IMR-90 (cell line): ENCODE results near the gene NT5C. TPM values are rescaled to one million over a fixed set of nuclear protein-coding genes. Genes with fewer than 3 reads are reported as not detected.

Source experiments
- ATAC-seq: fragments of 200-7000 bp; cut with Tn5 transposase; 2 replicates; pipeline ENCODE4 v1.9.1; 2020; ENCODE audit warnings: low read depth, mild to moderate bottlenecking, moderate library complexity
- BruUV-seq: library from RNA; stranded (reverse); fragments of 400-500 nt; replicated peaks from 2 replicates; lab custom pipeline; 2021; lab: Mats Ljungman, UMichigan
- CTCF ChIA-PET: fragments of 300-600 bp; formaldehyde crosslinking; extraction: SDS; loops from one replicate; lab custom pipeline; 2021; ENCODE audit warnings: antibody characterized with exemption; lab: Yijun Ruan, JAX
- POLR2A ChIA-PET: fragments of 300-600 bp; sonication (Branson Sonifier 250); formaldehyde crosslinking; loops from one replicate; lab custom pipeline; 2022; ENCODE audit warnings: antibody characterized with exemption; ENCODE audit not compliant: unreplicated experiment; lab: Charles Lee
- DNase-seq: peaks from one replicate; pipeline ENCODE4 v3.0.0; 2013
- H2AFZ ChIP-seq: replicated peaks from 2 replicates; pipeline ENCODE3; 2013; ENCODE audit warnings: low read length, mild to moderate bottlenecking; ENCODE audit not compliant: poor library complexity
- H2AK5ac ChIP-seq: 2 replicates; pipeline ENCODE4 v1.6.1; 2013; ENCODE audit warnings: low read depth, low read length, inconsistent platforms
- H2AK9ac ChIP-seq: replicated peaks from 2 replicates; pipeline ENCODE3; 2013; ENCODE audit warnings: mild to moderate bottlenecking, low read depth, low read length, moderate library complexity; ENCODE audit not compliant: poor library complexity
- H2BK120ac ChIP-seq: 2 replicates; pipeline ENCODE4 v1.6.1; 2013; ENCODE audit warnings: low read depth, low read length, inconsistent platforms
- H2BK15ac ChIP-seq: 3 replicates; pipeline ENCODE4 v1.6.1; 2013; ENCODE audit warnings: low read depth, low read length, inconsistent platforms
- H2BK20ac ChIP-seq: 2 replicates; pipeline ENCODE4 v1.6.1; 2013; ENCODE audit warnings: low read depth, mild to moderate bottlenecking, inconsistent platforms, low read length, moderate library complexity
- H2BK5ac ChIP-seq: 2 replicates; pipeline ENCODE4 v1.6.1; 2013; ENCODE audit warnings: mild to moderate bottlenecking, low read depth, low read length, inconsistent platforms; ENCODE audit not compliant: poor library complexity, severe bottlenecking
- H3K14ac ChIP-seq: replicated peaks from 2 replicates; pipeline ENCODE4 v1.6.1; 2013; ENCODE audit warnings: low read depth, low read length, inconsistent platforms
- H3K18ac ChIP-seq: 2 replicates; pipeline ENCODE4 v1.6.1; 2013; ENCODE audit warnings: low read depth, low read length, control low read depth
- H3K23ac ChIP-seq: 2 replicates; pipeline ENCODE4 v1.6.1; 2013; ENCODE audit warnings: low read depth, low read length, inconsistent platforms
- H3K27ac ChIP-seq: 2 replicates; pipeline ENCODE4 v1.5.1; 2013; ENCODE audit warnings: mild to moderate bottlenecking, control low read depth, low read length; ENCODE audit not compliant: insufficient read depth
- H3K27me3 ChIP-seq: 2 replicates; pipeline ENCODE4 v1.6.1; 2013; ENCODE audit warnings: low read length; ENCODE audit not compliant: control insufficient read depth, insufficient read depth
- H3K36me3 ChIP-seq: 2 replicates; pipeline ENCODE4 v1.6.1; 2013; ENCODE audit warnings: low read length, mixed read lengths; ENCODE audit not compliant: control insufficient read depth, insufficient read depth
- H3K4ac ChIP-seq: 2 replicates; pipeline ENCODE4 v1.6.1; 2013; ENCODE audit warnings: low read depth, low read length, inconsistent platforms
- H3K4me1 ChIP-seq: 2 replicates; pipeline ENCODE4 v1.6.1; 2013; ENCODE audit warnings: low read length, mixed read lengths; ENCODE audit not compliant: control insufficient read depth, insufficient read depth
- H3K4me2 ChIP-seq: 2 replicates; pipeline ENCODE4 v1.6.1; 2013; ENCODE audit warnings: low read depth, mild to moderate bottlenecking, control low read depth, low read length, moderate library complexity
- H3K4me3 ChIP-seq: 2 replicates; pipeline ENCODE4 v1.5.1; 2013; ENCODE audit warnings: low read depth, mild to moderate bottlenecking, control low read depth, low read length, moderate library complexity; ENCODE audit not compliant: insufficient read depth
- H3K56ac ChIP-seq: 2 replicates; pipeline ENCODE4 v1.6.1; 2013; ENCODE audit warnings: low read length, inconsistent platforms; ENCODE audit not compliant: insufficient read depth; ENCODE audit errors: extremely low read depth
- H3K79me1 ChIP-seq, 2 experiments: 2 replicates each; pipeline ENCODE4 v1.6.1; 2013; ENCODE audit warnings: low read length in 2 of 2, inconsistent platforms in 1 of 2, low read depth in 1 of 2
- H3K9ac ChIP-seq: 2 replicates; pipeline ENCODE4 v1.6.1; 2013; ENCODE audit warnings: low read depth, low read length, control low read depth
- H3K9me1 ChIP-seq: 2 replicates; pipeline ENCODE4 v1.6.1; 2013; ENCODE audit warnings: low read length, inconsistent platforms; ENCODE audit not compliant: insufficient read depth
- H3K9me3 ChIP-seq: 2 replicates; pipeline ENCODE4 v1.6.1; 2013; ENCODE audit warnings: low read length; ENCODE audit not compliant: control insufficient read depth, insufficient read depth
- H4K20me1 ChIP-seq: 2 replicates; pipeline ENCODE4 v1.6.1; 2013; ENCODE audit warnings: low read length, inconsistent platforms; ENCODE audit not compliant: insufficient read depth
- H4K5ac ChIP-seq: 2 replicates; pipeline ENCODE4 v1.6.1; 2013; ENCODE audit warnings: mild to moderate bottlenecking, low read depth, low read length, control low read depth
- H4K8ac ChIP-seq, 2 experiments: 2 replicates each; pipeline ENCODE4 v1.6.1; 2013; ENCODE audit warnings: low read depth in 2 of 2, low read length in 2 of 2, control low read depth in 1 of 2, inconsistent platforms in 1 of 2
- H4K91ac ChIP-seq: 2 replicates; pipeline ENCODE4 v1.6.1; 2013; ENCODE audit warnings: low read depth, low read length, inconsistent platforms; ENCODE audit not compliant: insufficient read depth
- BHLHE40 ChIP-seq: fragments of 150-350 bp; IDR thresholded peaks from 2 replicates; pipeline ENCODE4 v1.6.1; 2016; ENCODE audit warnings: mild to moderate bottlenecking, low read depth, low read length
- CEBPB ChIP-seq: IDR thresholded peaks from 2 replicates; pipeline ENCODE4 v1.6.1; 2012; ENCODE audit warnings: low read depth, low read length, improper control_type of control experiment
- CHD1 ChIP-seq: IDR thresholded peaks from 2 replicates; pipeline ENCODE4 v1.6.1; 2012; ENCODE audit warnings: low read depth, low read length, improper control_type of control experiment
- CTCF ChIP-seq: conservative IDR thresholded peaks from 2 replicates; pipeline ENCODE4 v1.5.1; 2012; ENCODE audit warnings: mild to moderate bottlenecking, low read depth, low read length, improper control_type of control experiment
- FOS ChIP-seq: fragments of 150-350 bp; IDR thresholded peaks from 2 replicates; pipeline ENCODE4 v1.6.1; 2016; ENCODE audit warnings: low read depth, low read length
- MAZ ChIP-seq: IDR thresholded peaks from 2 replicates; pipeline ENCODE4 v1.6.1; 2012; ENCODE audit warnings: low read depth, mild to moderate bottlenecking, low read length, improper control_type of control experiment, moderate library complexity, borderline replicate concordance
- MXI1 ChIP-seq: IDR thresholded peaks from 2 replicates; pipeline ENCODE4 v1.6.1; 2012; ENCODE audit warnings: low read depth, mild to moderate bottlenecking, low read length, moderate library complexity, borderline replicate concordance
- RAD21 ChIP-seq: IDR thresholded peaks from 2 replicates; pipeline ENCODE4 v1.6.1; 2012; ENCODE audit warnings: low read length, improper control_type of control experiment
- RCOR1 ChIP-seq: IDR thresholded peaks from 2 replicates; pipeline ENCODE4 v1.6.1; 2012; ENCODE audit warnings: mild to moderate bottlenecking, low read length, improper control_type of control experiment; ENCODE audit not compliant: insufficient replicate concordance
- RFX5 ChIP-seq: IDR thresholded peaks from 2 replicates; pipeline ENCODE4 v1.8.0; 2012; ENCODE audit warnings: low read depth, mild to moderate bottlenecking, low read length, moderate library complexity
- SMC3 ChIP-seq: fragments of 150-350 bp; IDR thresholded peaks from 2 replicates; pipeline ENCODE4 v1.6.1; 2016; ENCODE audit warnings: low read depth, mild to moderate bottlenecking, antibody characterized with exemption, low read length, moderate library complexity
- USF2 ChIP-seq: fragments of 150-350 bp; IDR thresholded peaks from 2 replicates; pipeline ENCODE4 v1.6.1; 2017; ENCODE audit warnings: mild to moderate bottlenecking, antibody characterized with exemption, low read length, low read depth
- WGBS, 2 experiments: methylation state at CpG; one replicate each; pipeline versions ENCODE4 v1.1.5 to v1.1.7; 2013; ENCODE audit warnings: missing lambda C conversion rate in 2 of 2; ENCODE audit not compliant: insufficient read length in 1 of 2; ENCODE audit errors: extremely low coverage in 2 of 2; 5-methylcytosine and 5-hydroxymethylcytosine counted together
- dilution Hi-C: fragments of 300-500 bp; cut with HindIII; formaldehyde crosslinking; loops from one replicate; pipeline ENCODE4 v1.14.3; 2018; ENCODE audit warnings: low sequenced_read_pairs; ENCODE audit not compliant: unreplicated experiment
- in situ Hi-C: fragments of 300-500 bp; cut with MboI; formaldehyde crosslinking; loops from 3 replicates; pipeline ENCODE4 v1.14.3; 2019; ENCODE audit warnings: low sequenced_read_pairs, inconsistent platforms, mixed read lengths
- intact Hi-C: fragments of 100-400 bp; cut with micrococcal nuclease; formaldehyde crosslinking; loops from 2 replicates; pipeline ENCODE4 v1.10.0; 2022
- polyA plus RNA-seq, 3 experiments: library from polyadenylated mRNA; depleted of rRNA; stranded (reverse); fragments of >200 nt; gene quantifications; 2 replicates each; pipeline ENCODE4 v1.2.3, GENCODE V29; 2012; ENCODE audit warnings: low replicate concordance in 1 of 3
- total RNA-seq: library from RNA; depleted of rRNA; stranded (reverse); fragments of >200 nt; gene quantifications from 2 replicates; pipeline ENCODE4 v1.2.3, GENCODE V29; 2012

The NT5C gene
- total and polyA plus RNA-seq, 2 of the 4 experiments (the other 2 are of a cell fraction): 24.0 to 44.6 TPM

- Histone ChIP-seq H4K20me1 (no peaks in the 10 kb centered on the region; the same call in 1 of the 2 replicates), H3K14ac (no peak overlapping the region), H2AK5ac (no peak overlapping the region), H2BK120ac (no peak overlapping the region), H3K18ac (no peak overlapping the region), H2BK5ac (no peak overlapping the region), H2BK20ac (no peak overlapping the region), H3K4me1 (0 out of 2 replicates have a peak, but pooled peaks cover 2% of the 10 kb centered on the region), H4K5ac (no peak overlapping the region), H2AK9ac (no peak overlapping the region), H3K9ac (no peak overlapping the region), H4K8ac (no peak overlapping the region), H3K27ac (no peak overlapping the region), H3K4me2 (no peak overlapping the region), H3K27me3 (peaks cover 2% of the 10 kb centered on the region; the same call in 1 of the 2 replicates), H2AFZ (no peak overlapping the region), H3K4ac (no peak overlapping the region), H4K91ac (no peak overlapping the region), H3K23ac (no peak overlapping the region), H3K36me3 (peaks cover 4% of the 10 kb centered on the region; the same call in 1 of the 2 replicates), H3K79me1 (peaks cover 4 to 6% of the 10 kb centered on the region in 2 experiments), H3K4me3 (no peak overlapping the region), H2BK15ac (no peak overlapping the region), H3K56ac (no peak overlapping the region), H3K9me1 (0 out of 2 replicates have a peak, but pooled peaks cover 1% of the 10 kb centered on the region), H3K9me3 (no peaks in the 10 kb centered on the region)
- WGBS, 2 experiments: 62% methylated on average over 5 of the region's 20 CpGs; no CpG with 5 or more reads in 1 of the 2 experiments
- DNase-seq (peak; percentile 40), ATAC-seq (peak; percentile 70)
- ChIA-PET POLR2A (no interaction called here), CTCF (interaction anchor here (0.6 to 2.8 kb wide), 9 partner anchors 9 to 46 kb away, joined by 3 to 17 read pairs (median 4); no protein-coding TSS in a partner anchor)
- no TSS peak for BruUV-seq
- in situ Hi-C loops (no loop called here), intact Hi-C loops (loop anchor here (5.0 kb wide), 1 partner anchor 33 kb away; no protein-coding TSS in a partner anchor), dilution Hi-C loops (no loop called here)
- TF ChIP-seq MXI1 (no peak), SMC3 (peak; percentile 31), FOS (no peak), CEBPB (no peak), RFX5 (no peak), BHLHE40 (no peak), RAD21 (peak; percentile 55), USF2 (no peak), CHD1 (no peak), CTCF (peak; percentile 65), MAZ (no peak), RCOR1 (no peak)
Measured at GRCh38 chr17:75105126-75106080, 26.1 kb downstream of the NT5C start.
